ENCODE data around the gene MED16. TPM values are rescaled to one million over a fixed set of nuclear protein-coding genes. Genes with fewer than 3 reads are reported as not detected.

The MED16 gene
- total RNA-seq, 2 donors from 2014 or later, result 42.0 to 61.8 TPM

DNA sequence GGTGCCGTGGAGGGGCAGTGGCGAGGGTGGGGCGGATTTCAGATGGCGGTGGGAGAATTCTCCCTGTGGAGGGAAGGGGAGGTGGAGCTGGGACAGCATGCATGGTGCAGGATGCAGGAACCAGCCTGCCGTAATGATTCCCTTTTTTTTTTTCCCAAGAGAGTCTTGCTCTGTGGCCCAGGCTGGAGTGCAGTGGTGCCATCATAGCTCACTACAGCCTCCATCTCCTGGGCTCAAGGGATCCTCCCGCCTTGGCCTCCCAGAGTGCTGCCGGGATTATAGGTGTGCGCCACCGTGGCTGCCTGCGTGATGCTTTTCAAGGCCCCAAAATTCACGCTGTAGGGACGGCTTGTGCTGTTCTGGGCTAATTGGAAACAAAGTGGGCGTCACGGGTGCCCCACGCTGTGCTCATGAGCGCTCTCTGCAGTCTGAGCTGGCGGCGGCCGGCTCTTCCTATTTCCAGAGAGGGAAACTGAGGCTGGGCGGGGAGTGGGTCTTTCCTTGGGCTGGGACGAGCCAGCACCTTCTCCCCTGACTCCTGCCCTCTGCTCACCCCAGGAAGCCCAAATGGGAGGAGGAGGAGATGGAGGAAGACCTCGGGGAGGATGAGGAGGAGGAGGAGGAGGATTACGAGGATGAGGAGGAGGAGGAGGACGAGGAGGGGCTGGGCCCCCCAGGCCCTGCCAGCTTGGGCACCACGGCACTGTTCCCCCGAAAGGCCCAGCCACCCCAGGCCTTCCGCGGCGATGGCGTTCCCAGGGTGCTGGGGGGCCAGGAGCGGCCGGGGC is 39.1 kb upstream of the MED16 start:
- no peak for ATAC-seq
- H3K9me3 Mint-ChIP-seq, result no peaks in the 10 kb centered on the region
- no peak for DNase-seq (ENCODE audit: low spot score in 2 of 2)
- peak overlapping the region in 1 of 2 donors; percentile 45 for H3K27ac Mint-ChIP-seq
- H3K36me3 Mint-ChIP-seq, result peaks cover 0 to 6% of the 10 kb centered on the region in 2 donors

DNA sequence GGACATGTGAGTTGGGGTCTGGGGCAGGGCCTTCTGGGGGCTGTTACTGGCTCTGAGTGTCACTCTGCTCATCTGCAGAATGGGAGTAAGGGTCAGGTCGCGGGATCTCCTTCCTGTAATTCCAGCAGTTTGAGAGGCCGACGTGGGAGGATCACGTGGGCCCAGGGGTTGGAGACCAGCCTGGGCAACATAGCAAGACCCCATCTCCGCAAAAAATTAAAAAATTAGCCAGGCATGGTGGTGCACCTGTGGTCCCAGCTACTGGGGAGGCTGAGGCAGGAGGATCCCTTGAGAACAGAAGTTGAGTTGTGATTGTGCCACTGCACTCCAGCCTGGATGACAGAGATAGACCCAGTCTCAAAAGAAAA is 36.9 kb upstream of the MED16 start:
- ATAC-seq (no peak), DNase-seq (ENCODE audit: low spot score in 2 of 2) (no peak)
- H3K27ac Mint-ChIP-seq, result no peak overlapping the region
- H3K36me3 Mint-ChIP-seq, result peaks cover 0 to 6% of the 10 kb centered on the region in 2 donors
- no peaks in the 10 kb centered on the region for H3K9me3 Mint-ChIP-seq

- Mint-ChIP-seq H3K36me3 (peaks cover 0 to 6% of the 10 kb centered on the region in 2 donors), H3K9me3 (no peaks in the 10 kb centered on the region), H3K27ac (no peak overlapping the region)
- DNase-seq (ENCODE audit: low spot score in 2 of 2), result no peak
- no peak for ATAC-seq
These were observed 36.4 kb upstream of the MED16 start for GRCh38 chr19:929203-929890.

- H3K9me3 Mint-ChIP-seq, result no peaks in the 10 kb centered on the region
- no peak overlapping the region for H3K27ac Mint-ChIP-seq
- DNase-seq (ENCODE audit: low spot score in 2 of 2), result no peak
- ATAC-seq, result no peak
- H3K36me3 Mint-ChIP-seq, result peaks cover 0 to 6% of the 10 kb centered on the region in 2 donors
These were observed 35.6 kb upstream of the MED16 start for GRCh38 chr19:928471-929202.

DNA sequence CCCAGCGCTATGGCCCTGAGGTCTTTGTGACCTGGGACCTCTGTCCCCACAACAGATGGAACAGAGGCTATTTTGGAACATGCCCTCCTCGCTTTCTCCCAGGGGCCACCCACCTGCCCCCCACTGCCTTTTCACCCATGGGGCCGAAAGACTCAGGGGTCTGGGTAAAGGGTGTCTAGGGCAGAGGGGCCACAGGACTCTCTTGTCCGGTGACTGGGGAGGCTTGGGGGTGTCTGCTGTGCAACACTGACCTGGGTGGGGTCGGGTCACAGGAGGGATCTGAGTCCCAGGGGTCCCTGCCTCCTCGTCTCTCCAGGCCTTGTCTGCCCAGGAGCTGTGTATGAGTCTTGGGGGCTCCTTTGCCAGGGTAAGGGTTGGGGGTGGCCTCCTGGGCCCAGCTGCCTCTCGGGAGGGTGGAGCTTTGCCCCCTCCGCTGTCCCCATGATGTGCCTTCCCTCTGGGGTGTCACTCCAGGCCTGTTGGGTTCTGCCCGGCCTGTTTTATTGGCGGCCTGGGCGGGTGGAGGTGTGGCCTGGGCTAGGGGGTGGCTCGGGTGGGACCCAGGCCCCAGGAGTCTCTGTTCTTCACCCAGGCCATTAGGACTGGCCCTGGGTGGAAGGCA is 34.9 kb upstream of the MED16 start:
- no peak for ATAC-seq
- DNase-seq (ENCODE audit: low spot score in 2 of 2), result no peak
- H3K27ac Mint-ChIP-seq, result no peak overlapping the region

GRCh38 chr19:927351-927779 is 34.4 kb upstream of the MED16 start:
- Mint-ChIP-seq H3K27ac (no peak overlapping the region), H3K36me3 (peaks cover 0 to 6% of the 10 kb centered on the region in 2 donors), H3K9me3 (no peaks in the 10 kb centered on the region)
- no peak for ATAC-seq
- DNase-seq (ENCODE audit: low spot score in 2 of 2), result no peak

More for the DNA sequence above, 34.9 kb upstream of the MED16 start:
- no peaks in the 10 kb centered on the region for H3K9me3 Mint-ChIP-seq
- peaks cover 0 to 6% of the 10 kb centered on the region in 2 donors for H3K36me3 Mint-ChIP-seq

- Mint-ChIP-seq H3K36me3 (peaks cover 0 to 9% of the 10 kb centered on the region in 2 donors), H3K27ac (no peak overlapping the region), H3K9me3 (no peaks in the 10 kb centered on the region)
- ATAC-seq (peak in 1 of 2 donors; percentile 46), DNase-seq (ENCODE audit: low spot score in 2 of 2) (peak; percentile 62 to 71)
These were observed 33.8 kb upstream of the MED16 start for GRCh38 chr19:926589-927350.

- Mint-ChIP-seq H3K36me3 (peaks cover 0 to 14% of the 10 kb centered on the region in 2 donors), H3K9me3 (no peaks in the 10 kb centered on the region), H3K27ac (no peak overlapping the region)
- DNase-seq (ENCODE audit: low spot score in 2 of 2) (no peak), ATAC-seq (no peak)
These were observed 33.3 kb upstream of the MED16 start for GRCh38 chr19:926323-926588.

GRCh38 chr19:925526-926322 is 32.7 kb upstream of the MED16 start, which contains the start of gene ARID3A:
Gene ARID3A (plus strand): TSS chr19:926035. CDS start chr19:929529, 3,494 bp downstream.
- ATAC-seq (peak; percentile 53 to 68), DNase-seq (ENCODE audit: low spot score in 2 of 2) (peak; percentile 80 to 81)
- H3K9me3 Mint-ChIP-seq, result no peaks in the 10 kb centered on the region
- H3K36me3 Mint-ChIP-seq, result peaks cover 0 to 14% of the 10 kb centered on the region in 2 donors
- H3K27ac Mint-ChIP-seq, result no peak within 1 kb of the TSS

- DNase-seq (ENCODE audit: low spot score in 2 of 2), result no peak
These were observed 32.1 kb upstream of the MED16 start for GRCh38 chr19:925087-925525.

GRCh38 chr19:924553-925086 is 31.6 kb upstream of the MED16 start:
- DNase-seq (ENCODE audit: low spot score in 2 of 2), result peak in 1 of 2 donors; percentile 60
- ATAC-seq, result no peak
- Mint-ChIP-seq H3K9me3 (no peaks in the 10 kb centered on the region), H3K27ac (no peak overlapping the region), H3K36me3 (peaks cover 0 to 16% of the 10 kb centered on the region in 2 donors)

More at GRCh38 chr19:925087-925525, 32.1 kb upstream of the MED16 start:
- H3K36me3 Mint-ChIP-seq, result peaks cover 0 to 16% of the 10 kb centered on the region in 2 donors
- ATAC-seq, result peak; percentile 53 to 65
- no peaks in the 10 kb centered on the region for H3K9me3 Mint-ChIP-seq
- no peak overlapping the region for H3K27ac Mint-ChIP-seq

DNA sequence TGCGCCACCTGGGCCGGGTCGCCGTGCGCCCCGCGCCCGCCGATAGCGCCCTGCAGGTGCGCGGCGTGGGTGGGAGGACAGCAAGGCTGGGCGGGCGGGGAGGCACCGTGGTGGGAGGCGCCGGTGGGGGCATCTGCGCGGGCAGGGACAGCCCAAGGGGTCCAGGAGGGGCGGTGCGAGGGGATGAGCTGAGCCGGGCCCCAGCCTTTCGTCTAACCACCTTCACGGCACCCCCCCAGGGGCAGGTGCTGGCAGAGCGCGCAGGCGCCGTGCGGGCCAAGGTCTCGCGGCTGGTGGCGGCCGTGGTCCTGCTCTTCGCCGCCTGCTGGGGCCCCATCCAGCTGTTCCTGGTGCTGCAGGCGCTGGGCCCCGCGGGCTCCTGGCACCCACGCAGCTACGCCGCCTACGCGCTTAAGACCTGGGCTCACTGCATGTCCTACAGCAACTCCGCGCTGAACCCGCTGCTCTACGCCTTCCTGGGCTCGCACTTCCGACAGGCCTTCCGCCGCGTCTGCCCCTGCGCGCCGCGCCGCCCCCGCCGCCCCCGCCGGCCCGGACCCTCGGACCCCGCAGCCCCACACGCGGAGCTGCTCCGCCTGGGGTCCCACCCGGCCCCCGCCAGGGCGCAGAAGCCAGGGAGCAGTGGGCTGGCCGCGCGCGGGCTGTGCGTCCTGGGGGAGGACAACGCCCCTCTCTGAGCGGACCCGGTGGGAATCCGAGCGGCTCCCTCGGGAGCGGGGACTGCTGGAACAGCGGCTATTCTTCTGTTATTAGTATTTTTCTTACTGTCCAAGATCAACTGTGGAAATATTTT is 27.3 kb upstream of the MED16 start:
- H3K27ac Mint-ChIP-seq, result peak overlapping the region; percentile 86 to 89
- H3K9me3 Mint-ChIP-seq, result no peaks in the 10 kb centered on the region
- peaks cover 0 to 16% of the 10 kb centered on the region in 2 donors for H3K36me3 Mint-ChIP-seq
- DNase-seq (ENCODE audit: low spot score in 2 of 2) (peak; percentile 74 to 78), ATAC-seq (peak; percentile 21 to 55)

- Mint-ChIP-seq H3K27ac (no peak overlapping the region), H3K9me3 (no peaks in the 10 kb centered on the region), H3K36me3 (peaks cover 0 to 16% of the 10 kb centered on the region in 2 donors)
- ATAC-seq (peak; percentile 31 to 51), DNase-seq (ENCODE audit: low spot score in 2 of 2) (peak in 1 of 2 donors; percentile 70)
These were observed 26.4 kb upstream of the MED16 start for GRCh38 chr19:919199-920050.

Measured in activated naive CD4-positive, alpha-beta T cell treated with anti-CD3 and anti-CD28 coated beads, Interleukin-2, amount 50 U/mL, for 72 hours (primary cell).